Skeletal muscle tissue (tissue), 4 donors: ENCODE results near the gene PLEKHA8. TPM values are rescaled to one million over a fixed set of nuclear protein-coding genes. Genes with fewer than 3 reads are reported as not detected.

Experiments
- H3K27ac ChIP-seq: one replicate; pipeline ENCODE4 v1.7.0; 2013; ENCODE audit warnings: mild to moderate bottlenecking, low read depth, low read length, inconsistent platforms
- H3K27me3 ChIP-seq, 3 donors: one replicate each; pipeline ENCODE4 v1.7.0; 2013; ENCODE audit warnings: low read length in 3 of 3; ENCODE audit not compliant: control insufficient read depth in 3 of 3, insufficient read depth in 3 of 3
- H3K36me3 ChIP-seq, 3 donors: one replicate each; pipeline ENCODE4 v1.7.0; 2013; ENCODE audit warnings: low read length in 3 of 3; ENCODE audit not compliant: control insufficient read depth in 3 of 3, insufficient read depth in 3 of 3
- H3K4me1 ChIP-seq, 3 donors: one replicate each; pipeline ENCODE4 v1.7.0; 2013; ENCODE audit warnings: low read length in 3 of 3, mild to moderate bottlenecking in 3 of 3; ENCODE audit not compliant: control insufficient read depth in 3 of 3, insufficient read depth in 3 of 3
- H3K4me3 ChIP-seq, 3 donors: one replicate each; pipeline ENCODE4 v1.7.0; 2013; ENCODE audit warnings: low read length in 3 of 3
- H3K9ac ChIP-seq, 3 donors: one replicate each; pipeline ENCODE4 v1.7.0; 2013; ENCODE audit warnings: low read length in 3 of 3, mild to moderate bottlenecking in 3 of 3, moderate library complexity in 2 of 3, low read depth in 1 of 3
- H3K9me3 ChIP-seq, 3 donors: one replicate each; pipeline ENCODE4 v1.7.0; 2013; ENCODE audit warnings: low read length in 3 of 3; ENCODE audit not compliant: control insufficient read depth in 3 of 3
- total RNA-seq: library from RNA; depleted of rRNA; stranded (reverse); fragments of >200 nt; gene quantifications from one replicate; pipeline ENCODE4 v1.2.3, GENCODE V29; 2014
- donor health status: Osteomylitis.

PLEKHA8 gene
- total RNA-seq, 1 donor from 2014 or later, result 6.8 TPM

- peaks cover 10 to 16% (median 15%) of the 10 kb centered on the region in 3 donors for H3K36me3 ChIP-seq
- no peak overlapping the region for H3K9ac ChIP-seq
- peaks cover 0 to 29% (median 9%) of the 10 kb centered on the region in 3 donors for H3K4me1 ChIP-seq
- H3K27ac ChIP-seq, result no peak overlapping the region
- H3K27me3 ChIP-seq, result no peaks in the 10 kb centered on the region
- H3K4me3 ChIP-seq, result no peak overlapping the region
- H3K9me3 ChIP-seq, result no peaks in the 10 kb centered on the region
Observed at GRCh38 chr7:30160329-30160728, 132.1 kb downstream of the PLEKHA8 start.

GRCh38 chr7:30162133-30162532, 133.9 kb downstream of the PLEKHA8 start:
- Histone ChIP-seq H3K4me1 (peaks cover 0 to 29% (median 9%) of the 10 kb centered on the region in 3 donors), H3K27ac (no peak overlapping the region), H3K4me3 (no peak overlapping the region), H3K9ac (no peak overlapping the region), H3K27me3 (no peaks in the 10 kb centered on the region), H3K36me3 (peaks cover 9 to 15% (median 12%) of the 10 kb centered on the region in 3 donors), H3K9me3 (no peaks in the 10 kb centered on the region)

GRCh38 chr7:30162622-30163124, 134.5 kb downstream of the PLEKHA8 start:
- Histone ChIP-seq H3K27me3 (no peaks in the 10 kb centered on the region), H3K4me3 (no peak overlapping the region), H3K36me3 (peaks cover 5 to 10% (median 6%) of the 10 kb centered on the region in 3 donors), H3K27ac (peak overlapping the region; percentile 51), H3K4me1 (peaks cover 0 to 29% (median 9%) of the 10 kb centered on the region in 3 donors), H3K9me3 (no peaks in the 10 kb centered on the region), H3K9ac (no peak overlapping the region)

- peaks cover 5 to 8% (median 5%) of the 10 kb centered on the region in 3 donors for H3K36me3 ChIP-seq
- H3K4me1 ChIP-seq, result peaks cover 0 to 29% (median 9%) of the 10 kb centered on the region in 3 donors
- no peaks in the 10 kb centered on the region for H3K9me3 ChIP-seq
- peak overlapping the region; percentile 51 for H3K27ac ChIP-seq
- H3K4me3 ChIP-seq, result no peak overlapping the region
- H3K9ac ChIP-seq, result no peak overlapping the region
- H3K27me3 ChIP-seq, result no peaks in the 10 kb centered on the region
Observed at GRCh38 chr7:30163231-30163894, 135.2 kb downstream of the PLEKHA8 start.

GRCh38 chr7:30164567-30164966, 136.4 kb downstream of the PLEKHA8 start:
- Histone ChIP-seq H3K36me3 (peaks cover 4 to 5% (median 5%) of the 10 kb centered on the region in 3 donors), H3K9me3 (no peaks in the 10 kb centered on the region), H3K9ac (peak overlapping the region in 1 of 3 donors; percentile 28), H3K27ac (no peak overlapping the region), H3K4me3 (no peak overlapping the region), H3K27me3 (no peaks in the 10 kb centered on the region), H3K4me1 (peaks cover 3 to 38% (median 12%) of the 10 kb centered on the region in 3 donors)

GRCh38 chr7:30165590-30165989, 137.4 kb downstream of the PLEKHA8 start:
- H3K4me3 ChIP-seq, result no peak overlapping the region
- H3K9ac ChIP-seq, result no peak overlapping the region
- no peaks in the 10 kb centered on the region for H3K27me3 ChIP-seq
- H3K4me1 ChIP-seq, result peaks cover 9 to 43% (median 20%) of the 10 kb centered on the region in 3 donors
- no peak overlapping the region for H3K27ac ChIP-seq
- H3K9me3 ChIP-seq, result no peaks in the 10 kb centered on the region
- H3K36me3 ChIP-seq, result peaks cover 1 to 2% (median 2%) of the 10 kb centered on the region in 3 donors

- no peaks in the 10 kb centered on the region for H3K27me3 ChIP-seq
- no peak overlapping the region for H3K4me3 ChIP-seq
- peaks cover 12 to 50% (median 20%) of the 10 kb centered on the region in 3 donors for H3K4me1 ChIP-seq
- no peak overlapping the region for H3K9ac ChIP-seq
- H3K27ac ChIP-seq, result no peak overlapping the region
- H3K9me3 ChIP-seq, result no peaks in the 10 kb centered on the region
- no peaks in the 10 kb centered on the region for H3K36me3 ChIP-seq
Observed at GRCh38 chr7:30166155-30166840, 138.1 kb downstream of the PLEKHA8 start.

- Histone ChIP-seq H3K27ac (no peak overlapping the region), H3K9ac (no peak overlapping the region), H3K4me1 (peaks cover 12 to 56% (median 20%) of the 10 kb centered on the region in 3 donors), H3K27me3 (no peaks in the 10 kb centered on the region), H3K9me3 (no peaks in the 10 kb centered on the region), H3K36me3 (no peaks in the 10 kb centered on the region), H3K4me3 (no peak overlapping the region)
Observed at GRCh38 chr7:30166841-30167235, 138.6 kb downstream of the PLEKHA8 start.

GRCh38 chr7:30167901-30168300, 139.7 kb downstream of the PLEKHA8 start:
- H3K4me1 ChIP-seq, result peaks cover 19 to 61% (median 28%) of the 10 kb centered on the region in 3 donors
- no peak overlapping the region for H3K4me3 ChIP-seq
- H3K36me3 ChIP-seq, result no peaks in the 10 kb centered on the region
- H3K9ac ChIP-seq, result no peak overlapping the region
- H3K27me3 ChIP-seq, result no peaks in the 10 kb centered on the region
- no peak overlapping the region for H3K27ac ChIP-seq
- no peaks in the 10 kb centered on the region for H3K9me3 ChIP-seq
